Testis (tissue), 3 donors: ENCODE measurements around the gene GORAB. TPM values are rescaled to one million over a fixed set of nuclear protein-coding genes. Genes with fewer than 3 reads are reported as not detected.

Experiments used
- DNase-seq: peaks from one replicate; pipeline ENCODE4 v3.0.0-alpha.2; 2019
- H3K27ac ChIP-seq, 2 donors: fragments of 200-600 bp; sonication (generic); one replicate each; pipeline ENCODE4 v1.5.1; 2019
- H3K27me3 ChIP-seq: fragments of 200-600 bp; sonication (generic); one replicate; pipeline ENCODE4 v1.5.1; 2019
- H3K36me3 ChIP-seq: fragments of 200-600 bp; sonication (generic); one replicate; pipeline ENCODE4 v1.5.1; 2017; ENCODE audit warnings: low read depth; ENCODE audit errors: missing control alignments
- H3K4me1 ChIP-seq: fragments of 200-600 bp; sonication (generic); one replicate; pipeline ENCODE4 v1.5.1; 2019
- H3K4me3 ChIP-seq, 2 donors: fragments of 200-600 bp; sonication (generic); one replicate each; pipeline ENCODE4 v1.5.1; 2017 to 2019
- H3K9me3 ChIP-seq: fragments of 200-600 bp; sonication (generic); one replicate; pipeline ENCODE4 v1.5.1; 2017
- CTCF ChIP-seq, 3 experiments: fragments of 450-650 bp in 2 of 3; fragments of 200-600 bp in 1 of 3; sonication (generic) in 1 of 3; IDR thresholded peaks; one replicate each; pipeline ENCODE4 v1.5.1; 2016 to 2019; ENCODE audit warnings: antibody characterized with exemption in 3 of 3, mild to moderate bottlenecking in 2 of 3, moderate library complexity in 1 of 3
- POLR2A ChIP-seq: fragments of 450-650 bp; IDR thresholded peaks from one replicate; pipeline ENCODE4 v1.6.1; 2017; ENCODE audit warnings: antibody characterized with exemption, mild to moderate bottlenecking, moderate library complexity
- WGBS, 2 donors: methylation state at CpG; one replicate each; pipeline ENCODE4 v1.1.5; 2018; 5-methylcytosine and 5-hydroxymethylcytosine counted together
- intact Hi-C: fragments of 100-400 bp; cut with DNase I; formaldehyde crosslinking; loops from one replicate; pipeline ENCODE4 v1.15.1; 2023; ENCODE audit warnings: low total_unique reads
- polyA plus RNA-seq: library from polyadenylated mRNA; stranded (reverse); fragments of 350-450 nt; fragmentation: Illumina TruSeq; extraction: RNeasy Lipid Tissue Mini Kit (QIAGEN cat#74804); gene quantifications from one replicate; pipeline ENCODE4 v1.2.3, GENCODE V29; 2014; ENCODE audit warnings: low read depth, low replicate concordance; ENCODE audit not compliant: insufficient read depth
- total RNA-seq, 2 donors: library from RNA; depleted of rRNA; stranded (reverse); fragments of >200 nt; gene quantifications; one replicate each; pipeline ENCODE4 v1.2.3, GENCODE V29; 2016

Gene GORAB
- total and polyA plus RNA-seq, 3 donors from 2014 or later = 16.7 to 41.6 (median 23.5) TPM

GRCh38 chr1:170583186-170583585 is 51.2 kb downstream of the GORAB start:
- intact Hi-C loops = no loop called here
- Histone ChIP-seq H3K27me3 (no peaks in the 10 kb centered on the region), H3K27ac (no peak overlapping the region), H3K4me1 (peaks cover 6% of the 10 kb centered on the region), H3K4me3 (no peak overlapping the region), H3K36me3 (no peaks in the 10 kb centered on the region), H3K9me3 (no peaks in the 10 kb centered on the region)
- no peak for DNase-seq
- 83 to 92% methylated on average over 3 of the region's 3 CpGs for WGBS, 2 donors
- TF ChIP-seq CTCF (IDR thresholded peaks at IDR 0.05) (no peak), POLR2A (no peak)

- peak overlapping the region in 1 of 2 donors; percentile 38 for H3K27ac ChIP-seq
- no peaks in the 10 kb centered on the region for H3K4me1 ChIP-seq
- peak; percentile 28 for DNase-seq
- peak overlapping the region in 1 of 2 donors; percentile 1 for H3K4me3 ChIP-seq
- intact Hi-C loops = no loop called here
- no peaks in the 10 kb centered on the region for H3K9me3 ChIP-seq
- no peaks in the 10 kb centered on the region for H3K27me3 ChIP-seq
- H3K36me3 ChIP-seq = no peaks in the 10 kb centered on the region
- WGBS, 2 donors = 24 to 39% methylated on average over 11 of the region's 11 CpGs
- TF ChIP-seq CTCF (IDR thresholded peaks at IDR 0.05) = no peak
- TF ChIP-seq POLR2A = no peak
Measured at GRCh38 chr1:170586321-170587252, 54.6 kb downstream of the GORAB start.

GRCh38 chr1:170587253-170587593 is 55.3 kb downstream of the GORAB start:
- WGBS, 2 donors = 37 to 63% methylated on average over 4 of the region's 4 CpGs
- Histone ChIP-seq H3K27ac (peak overlapping the region in 1 of 2 donors; percentile 38), H3K27me3 (no peaks in the 10 kb centered on the region), H3K4me1 (no peaks in the 10 kb centered on the region), H3K36me3 (no peaks in the 10 kb centered on the region), H3K9me3 (no peaks in the 10 kb centered on the region), H3K4me3 (peak overlapping the region in 1 of 2 donors; percentile 1)
- no peak for DNase-seq
- intact Hi-C loops = no loop called here
- TF ChIP-seq POLR2A (no peak), CTCF (IDR thresholded peaks at IDR 0.05) (no peak)

GRCh38 chr1:170590921-170591705 is 59.1 kb downstream of the GORAB start:
- DNase-seq = no peak
- Histone ChIP-seq H3K9me3 (no peaks in the 10 kb centered on the region), H3K36me3 (no peaks in the 10 kb centered on the region), H3K4me1 (no peaks in the 10 kb centered on the region), H3K27ac (no peak overlapping the region), H3K27me3 (no peaks in the 10 kb centered on the region), H3K4me3 (no peak overlapping the region)
- TF ChIP-seq CTCF (IDR thresholded peaks at IDR 0.05) (no peak), POLR2A (no peak)
- 61% methylated on average over 13 of the region's 13 CpGs for WGBS, 2 donors
- intact Hi-C loops = no loop called here
